HG02588 (cell line): ENCODE results near the gene HSPA1A.
A peak's percentile ranks its signal among the peaks of the same experiment; 100 is the strongest.
"Not testable (repeated sequence)": the region's sequence is repeated elsewhere in the genome, so short reads cannot be mapped to it uniquely, and the experiment has no call there.

Experiments
- ATAC-seq: cut with Tn5 transposase; IDR thresholded peaks from one replicate; pipeline ENCODE4 v1.9.1; 2021; ENCODE audit warnings: mild to moderate bottlenecking, moderate library complexity; ENCODE audit not compliant: unreplicated experiment

The HSPA1A gene

DNA sequence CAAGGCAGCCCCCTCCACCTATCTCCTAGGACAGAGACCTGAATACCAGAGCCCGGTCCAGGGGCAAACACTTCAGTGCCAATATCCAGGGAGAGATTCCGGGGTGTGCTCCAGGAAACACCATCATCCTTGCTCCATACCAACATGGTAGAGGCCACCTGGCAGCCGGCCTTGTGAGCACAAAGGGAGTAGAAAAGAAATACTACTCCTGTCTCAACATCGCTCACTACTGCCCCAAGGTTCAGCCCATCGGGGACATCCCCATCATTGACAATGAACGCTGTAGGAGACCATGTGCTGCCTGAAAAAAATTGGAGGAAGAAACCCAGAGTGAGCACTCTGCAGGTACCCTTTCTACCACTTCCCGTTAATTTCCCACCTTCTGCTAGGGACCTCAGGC is 45.8 kb downstream of the HSPA1A start:
- ATAC-seq, result no peak

DNA sequence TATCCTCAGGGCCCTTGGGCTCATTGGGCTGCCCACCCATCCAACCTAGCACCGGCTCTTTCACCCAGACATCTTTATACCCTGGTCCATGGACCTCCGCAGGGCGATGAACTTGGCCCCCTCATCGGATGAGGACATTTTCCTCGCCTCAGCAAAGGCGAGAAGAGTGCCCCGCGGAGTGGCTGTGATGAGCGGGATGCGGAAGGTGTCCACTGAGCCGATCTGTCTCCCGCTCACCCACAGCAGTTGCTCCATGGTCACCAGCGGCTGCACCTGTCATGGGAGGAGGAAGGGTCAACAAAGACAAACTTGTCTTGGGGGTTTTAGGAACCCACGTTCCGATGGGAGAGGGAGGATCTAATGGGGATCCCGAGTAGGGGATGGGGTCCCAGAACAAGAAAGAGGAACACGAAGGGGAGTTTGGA is 46.6 kb downstream of the HSPA1A start:
- ATAC-seq, result no peak

DNA sequence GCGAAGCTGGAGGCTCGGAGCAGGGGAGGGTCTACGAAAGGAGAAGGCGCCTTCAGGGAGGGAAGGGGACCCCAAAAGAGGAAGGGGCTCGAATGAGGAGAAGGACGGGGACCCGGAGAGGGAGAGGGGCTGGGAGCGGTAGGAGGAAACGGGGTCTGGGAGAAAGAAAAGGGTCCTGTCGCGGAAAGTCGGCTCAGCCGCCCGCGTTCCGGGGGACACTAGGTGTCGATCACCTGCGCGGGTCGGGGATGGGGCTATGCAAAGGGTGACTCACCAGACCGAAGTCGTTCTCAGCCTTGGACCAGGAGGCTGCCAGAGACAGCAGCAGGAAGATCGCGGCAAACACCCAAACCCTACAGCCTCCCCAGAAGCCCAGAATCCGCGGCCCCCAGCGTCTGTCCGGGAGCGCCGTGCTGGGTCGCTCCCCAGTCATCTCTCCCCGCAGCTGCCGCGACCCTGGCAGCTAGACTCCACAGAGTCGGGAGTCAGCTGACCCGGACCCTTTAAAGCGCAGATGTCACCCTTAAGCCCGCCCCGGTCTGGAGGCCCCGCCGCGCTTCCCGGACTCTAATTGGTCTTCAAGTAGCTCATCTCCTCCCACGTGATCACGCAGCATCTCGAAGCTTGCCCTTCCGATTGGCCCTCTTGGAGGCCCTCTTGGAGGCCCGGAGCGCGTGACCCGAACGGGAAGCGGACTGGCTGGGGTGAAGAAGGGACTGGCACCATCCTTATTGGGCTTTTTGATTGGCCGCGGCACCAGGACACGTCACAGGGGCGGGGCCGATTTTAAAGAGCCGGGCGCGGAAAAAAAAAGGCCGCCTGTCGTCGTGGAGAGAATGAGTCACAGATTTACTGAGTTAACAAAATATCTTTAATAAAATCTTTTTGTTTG is 47.2 kb downstream of the HSPA1A start, which contains the start of gene NEU1:
Gene NEU1 (minus strand): TSS at position 478 of the 892 bp plus-strand sequence. CDS start 45 bp downstream, at position 433.
- peak; percentile 90 for ATAC-seq

DNA sequence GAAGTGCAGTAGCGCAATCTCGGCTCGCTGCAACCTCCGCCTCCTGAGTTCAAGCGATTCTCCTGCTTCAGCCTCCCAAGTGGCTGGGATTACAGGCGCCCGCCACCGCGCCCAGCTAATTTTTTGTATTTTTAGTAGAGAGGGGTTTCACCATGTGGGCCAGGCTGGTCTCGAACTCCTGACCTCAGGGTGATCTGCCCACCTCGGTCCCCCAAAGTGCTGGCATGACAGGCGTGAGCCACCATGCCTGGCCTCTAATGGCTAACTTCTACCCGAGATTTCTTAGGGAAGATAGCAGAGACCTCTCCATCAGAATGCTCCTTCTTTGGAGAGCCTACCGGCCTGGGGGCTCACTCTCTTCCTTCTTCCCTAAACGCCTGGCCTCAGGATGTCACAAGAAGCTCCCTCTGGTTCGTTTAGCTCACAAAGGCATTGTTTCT is 48.8 kb downstream of the HSPA1A start:
- ATAC-seq, result not testable (repeated sequence)

DNA sequence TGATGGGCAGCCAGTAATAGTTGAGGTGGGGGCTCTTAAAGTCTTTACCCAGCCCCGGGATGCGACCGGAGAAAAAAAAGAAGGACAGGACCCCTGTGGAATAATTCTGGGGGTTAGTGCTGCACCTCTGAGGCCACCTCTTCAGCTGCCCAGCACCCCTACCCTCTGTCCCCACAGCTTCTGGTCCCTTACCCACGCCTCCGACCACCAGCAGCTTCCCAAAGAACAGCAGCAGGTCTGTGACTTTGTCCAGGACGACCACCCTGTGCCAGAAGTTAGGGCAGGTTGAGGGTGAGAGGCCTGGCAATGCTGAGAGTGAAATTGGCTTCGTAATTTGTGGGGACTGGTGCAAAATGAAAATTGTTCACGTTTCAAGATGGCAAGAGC is 49.5 kb downstream of the HSPA1A start:
- no peak for ATAC-seq

DNA sequence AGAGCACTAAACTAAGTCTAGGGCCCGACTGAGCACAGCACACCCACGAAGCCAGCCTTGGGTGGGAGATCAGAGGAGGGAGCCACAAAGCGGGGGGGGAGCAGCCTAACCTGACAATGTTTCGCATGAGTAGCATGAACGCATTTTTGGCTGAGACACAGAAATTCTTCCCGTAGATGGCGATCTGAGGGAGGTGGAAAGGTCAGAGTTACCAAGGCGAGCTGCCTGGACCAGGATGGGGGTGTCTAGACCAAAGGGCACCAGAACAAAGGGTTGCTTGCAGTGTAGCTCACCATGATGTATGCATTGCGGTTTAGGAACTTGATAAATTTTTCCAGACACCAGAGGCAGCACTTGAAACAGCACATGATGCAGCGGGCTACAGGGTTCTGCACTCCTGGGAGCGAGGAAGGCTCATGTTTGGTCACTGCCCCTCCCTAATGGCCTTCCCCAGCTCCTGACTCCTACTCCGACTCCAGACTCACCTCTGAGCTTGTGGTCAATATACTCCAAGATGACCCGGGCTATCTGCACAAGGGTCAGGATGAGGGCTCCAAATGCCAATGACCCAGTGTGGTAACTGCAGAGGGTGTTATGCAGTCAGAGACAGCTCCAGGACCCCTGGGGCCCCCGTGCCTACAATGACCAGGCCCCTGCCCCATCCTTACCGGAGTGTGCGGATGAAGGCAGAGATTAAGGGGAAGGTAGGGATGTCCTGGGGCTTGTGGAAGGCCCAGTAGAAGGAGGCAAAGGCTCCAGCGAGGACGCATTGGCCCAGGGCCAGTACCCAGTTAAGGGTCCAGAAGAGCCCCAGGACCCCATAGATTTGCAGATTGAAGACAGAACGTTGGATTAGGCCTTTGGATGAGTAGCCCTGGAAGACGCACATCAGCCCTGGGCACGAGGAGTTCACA is 50.1 kb downstream of the HSPA1A start:
- no peak for ATAC-seq
